GM12873 (cell line): Measurements from ENCODE around the gene USP35.

Experiments used
- TF ChIP-seq, protein P1 (sequence below): IDR thresholded peaks from 2 replicates; pipeline ENCODE4 v1.5.1; 2012; ENCODE audit warnings: low read depth, mild to moderate bottlenecking, moderate library complexity, low read length, control low read depth; ENCODE audit not compliant: insufficient read depth; ENCODE audit errors: missing control alignments

USP35 gene

DNA sequence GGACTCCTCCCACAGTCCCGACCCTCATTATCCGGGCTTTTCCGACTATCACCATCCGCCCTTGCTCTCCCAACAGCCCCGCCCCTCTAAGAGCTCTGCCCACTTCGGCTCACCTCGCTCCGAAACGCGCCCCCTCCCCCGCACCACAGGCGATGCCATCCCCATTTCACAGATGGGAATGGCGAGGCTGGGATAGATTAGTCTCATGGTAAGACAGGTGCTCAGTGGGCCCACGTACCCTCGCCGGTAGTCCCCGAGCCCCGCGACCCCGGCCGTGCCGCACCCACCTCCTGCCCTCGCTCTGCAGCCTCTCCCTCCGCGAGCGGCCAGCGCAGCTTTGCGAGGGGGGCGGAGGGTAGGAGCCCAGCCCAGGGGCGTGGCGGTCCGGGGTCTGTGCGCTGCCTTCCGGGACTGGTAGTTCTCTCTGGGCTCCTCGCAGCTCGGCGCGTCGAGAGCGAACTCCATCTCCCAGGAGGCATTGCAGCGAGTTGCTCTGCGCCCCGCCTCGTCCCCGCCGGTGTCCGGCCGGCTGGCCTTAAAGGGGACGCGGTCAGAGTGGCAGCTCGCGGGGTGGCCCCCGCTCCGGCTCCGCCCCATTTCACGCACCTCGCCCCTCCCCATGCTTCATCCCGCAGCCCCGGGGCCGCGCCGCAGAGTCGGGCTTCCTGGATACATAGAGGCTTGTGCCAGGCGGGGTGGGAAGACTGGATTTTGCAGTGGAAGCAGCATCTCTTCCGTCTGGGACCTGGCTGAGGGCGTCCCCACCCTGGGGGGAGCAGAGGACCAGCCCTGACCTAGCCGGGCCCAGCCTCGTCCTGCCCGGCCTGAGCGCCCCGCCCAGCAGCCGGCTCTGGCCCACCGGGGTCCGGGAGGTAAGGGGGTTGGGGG, at the start of gene USP35, which contains the start of gene KCTD21:
Gene USP35, plus strand, starts transcription at position 634 of the 888 bp plus-strand sequence. CDS start 7,327 bp downstream, outside the sequence.
Gene KCTD21, minus strand, starts transcription at position 341 of the 888 bp plus-strand sequence. CDS start 14,072 bp downstream, outside the sequence.
- TF ChIP-seq, protein P1, sequence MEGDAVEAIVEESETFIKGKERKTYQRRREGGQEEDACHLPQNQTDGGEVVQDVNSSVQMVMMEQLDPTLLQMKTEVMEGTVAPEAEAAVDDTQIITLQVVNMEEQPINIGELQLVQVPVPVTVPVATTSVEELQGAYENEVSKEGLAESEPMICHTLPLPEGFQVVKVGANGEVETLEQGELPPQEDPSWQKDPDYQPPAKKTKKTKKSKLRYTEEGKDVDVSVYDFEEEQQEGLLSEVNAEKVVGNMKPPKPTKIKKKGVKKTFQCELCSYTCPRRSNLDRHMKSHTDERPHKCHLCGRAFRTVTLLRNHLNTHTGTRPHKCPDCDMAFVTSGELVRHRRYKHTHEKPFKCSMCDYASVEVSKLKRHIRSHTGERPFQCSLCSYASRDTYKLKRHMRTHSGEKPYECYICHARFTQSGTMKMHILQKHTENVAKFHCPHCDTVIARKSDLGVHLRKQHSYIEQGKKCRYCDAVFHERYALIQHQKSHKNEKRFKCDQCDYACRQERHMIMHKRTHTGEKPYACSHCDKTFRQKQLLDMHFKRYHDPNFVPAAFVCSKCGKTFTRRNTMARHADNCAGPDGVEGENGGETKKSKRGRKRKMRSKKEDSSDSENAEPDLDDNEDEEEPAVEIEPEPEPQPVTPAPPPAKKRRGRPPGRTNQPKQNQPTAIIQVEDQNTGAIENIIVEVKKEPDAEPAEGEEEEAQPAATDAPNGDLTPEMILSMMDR, result no peak

- TF ChIP-seq, protein P1, result no peak
Measured at GRCh38 chr11:78139422-78140391, 49.0 kb upstream of the USP35 start, which contains the start of gene ALG8. ALG8 (minus strand) TSS chr11:78139626; CDS start chr11:78139588, 38 bp downstream.

GRCh38 chr11:78140392-78141077, 48.2 kb upstream of the USP35 start:
- TF ChIP-seq, protein P1, result no peak

GRCh38 chr11:78145511-78146025, 43.2 kb upstream of the USP35 start:
- TF ChIP-seq, protein P1, result no peak

DNA sequence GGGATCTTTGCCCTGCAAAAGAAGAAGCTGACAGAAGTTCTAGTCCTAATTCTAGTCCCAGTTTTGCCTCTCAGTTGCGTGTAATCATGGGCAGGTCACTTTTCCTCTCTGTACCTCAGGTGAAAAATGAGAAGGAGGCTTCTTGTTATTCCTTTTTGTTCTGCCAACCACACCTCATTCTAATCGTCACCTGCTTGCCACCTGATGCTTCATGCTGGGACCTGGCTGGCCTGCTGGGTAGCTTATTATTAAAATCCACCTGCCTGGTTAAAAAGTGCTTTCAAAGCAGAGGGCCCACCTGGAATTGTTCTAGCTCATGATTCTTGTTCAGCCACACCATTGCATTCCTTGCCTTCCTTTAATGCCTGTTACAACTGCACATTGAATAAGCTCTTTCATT, 40.9 kb upstream of the USP35 start:
- TF ChIP-seq, protein P1, result no peak

GRCh38 chr11:78149646-78150045, 39.1 kb upstream of the USP35 start:
- TF ChIP-seq, protein P1, result no peak
